Neutrophil (primary cell): ENCODE data around the gene PAX6.

Source experiments
- H3K27ac ChIP-seq: fragments of 200-600 bp; sonication (generic); 2 replicates; pipeline ENCODE4 v1.5.1; 2016; ENCODE audit warnings: mild to moderate bottlenecking, moderate library complexity
- H3K27me3 ChIP-seq: fragments of 200-600 bp; sonication (generic); 2 replicates; pipeline ENCODE4 v1.6.0; 2016; ENCODE audit warnings: mild to moderate bottlenecking
- H3K36me3 ChIP-seq: fragments of 200-600 bp; sonication (generic); 2 replicates; pipeline ENCODE4 v1.5.1; 2017
- H3K4me1 ChIP-seq, 2 experiments: fragments of 200-600 bp in 1 of 2; sonication (generic) in 1 of 2; 1 replicate in 1 of 2; 2 replicates in 1 of 2; pipeline versions ENCODE4 v1.5.1 to v1.6.1; 2013 to 2016; ENCODE audit warnings: low read depth in 1 of 2, low read length in 1 of 2, mild to moderate bottlenecking in 1 of 2, moderate library complexity in 1 of 2; ENCODE audit not compliant: control insufficient read depth in 1 of 2, insufficient read depth in 1 of 2
- H3K4me3 ChIP-seq, 2 experiments: fragments of 200-600 bp in 1 of 2; sonication (generic) in 1 of 2; 1 replicate in 1 of 2; 2 replicates in 1 of 2; pipeline ENCODE4 v1.5.1; 2013 to 2016; ENCODE audit warnings: low read depth in 1 of 2, low read length in 1 of 2, mild to moderate bottlenecking in 1 of 2, moderate library complexity in 1 of 2
- H3K9me3 ChIP-seq: fragments of 200-600 bp; sonication (generic); 2 replicates; pipeline ENCODE4 v1.5.1; 2016
- CTCF ChIP-seq: fragments of 200-600 bp; sonication (generic); IDR thresholded peaks from 2 replicates; pipeline ENCODE4 v1.5.1; 2016; ENCODE audit warnings: antibody characterized with exemption

Gene PAX6

DNA sequence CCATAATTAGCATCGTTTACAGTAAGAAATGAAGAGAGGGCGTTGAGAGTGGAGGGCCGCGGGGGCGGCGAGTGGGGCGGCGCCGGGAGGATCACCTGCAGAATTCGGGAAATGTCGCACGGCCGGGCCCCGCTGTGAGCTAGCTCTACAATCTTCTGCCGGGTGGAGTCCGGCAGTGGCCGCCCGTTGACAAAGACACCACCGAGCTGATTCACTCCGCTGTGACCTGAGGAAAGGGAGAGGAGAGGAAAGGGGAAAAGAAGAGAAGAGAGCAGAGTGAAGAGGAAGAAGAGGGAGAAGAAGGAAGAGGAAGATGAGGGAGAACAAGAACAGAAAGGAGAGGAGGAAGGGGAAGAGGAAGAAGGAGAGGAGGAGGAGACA lies 8.5 kb downstream of the PAX6 start:
- Histone ChIP-seq H3K4me1 (peaks cover 10 to 15% of the 10 kb centered on the region in 2 experiments), H3K4me3 (no peak overlapping the region), H3K27me3 (peaks cover 100% of the 10 kb centered on the region), H3K9me3 (no peaks in the 10 kb centered on the region), H3K27ac (no peak overlapping the region), H3K36me3 (no peaks in the 10 kb centered on the region)
- TF ChIP-seq CTCF: no peak

DNA sequence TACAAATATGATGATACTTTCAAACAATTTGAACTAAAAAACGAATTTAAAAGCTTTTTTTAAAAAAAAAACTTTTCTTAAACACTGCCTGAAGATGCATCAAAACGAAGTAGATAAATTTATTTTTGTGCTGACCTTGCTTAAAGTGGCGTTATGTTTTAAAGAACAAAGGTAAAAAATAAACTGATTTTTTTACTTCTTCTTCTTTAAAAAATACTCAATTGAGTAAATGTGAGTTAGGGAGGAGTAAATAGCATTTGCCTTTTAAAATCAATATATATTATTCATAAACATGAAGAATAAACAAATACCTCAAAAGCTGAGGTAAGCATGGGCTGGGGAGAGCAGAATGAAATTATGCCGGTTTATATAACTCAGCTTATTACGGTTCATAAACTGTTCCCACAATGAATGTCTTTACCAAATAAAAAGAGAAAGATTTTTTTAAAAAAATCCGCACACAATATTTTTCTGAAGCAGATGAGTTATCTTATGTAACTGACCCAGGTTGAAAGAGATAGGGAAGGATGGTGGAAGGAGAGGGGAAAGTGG lies 9.0 kb downstream of the PAX6 start:
- TF ChIP-seq CTCF: no peak
- H3K9me3 ChIP-seq: no peaks in the 10 kb centered on the region
- no peaks in the 10 kb centered on the region for H3K36me3 ChIP-seq
- peaks cover 100% of the 10 kb centered on the region for H3K27me3 ChIP-seq
- no peak overlapping the region for H3K4me3 ChIP-seq
- H3K27ac ChIP-seq: no peak overlapping the region
- peaks cover 10 to 15% of the 10 kb centered on the region in 2 experiments for H3K4me1 ChIP-seq

- Histone ChIP-seq H3K4me3 (no peak overlapping the region), H3K27ac (no peak overlapping the region), H3K9me3 (no peaks in the 10 kb centered on the region), H3K27me3 (peaks cover 100% of the 10 kb centered on the region), H3K4me1 (peaks cover 10 to 15% of the 10 kb centered on the region in 2 experiments), H3K36me3 (no peaks in the 10 kb centered on the region)
- TF ChIP-seq CTCF: no peak
Observed at GRCh38 chr11:31801298-31801702, 9.8 kb downstream of the PAX6 start.

- Histone ChIP-seq H3K4me1 (peaks cover 10 to 15% of the 10 kb centered on the region in 2 experiments), H3K27me3 (peaks cover 100% of the 10 kb centered on the region), H3K27ac (no peak overlapping the region), H3K36me3 (no peaks in the 10 kb centered on the region), H3K9me3 (no peaks in the 10 kb centered on the region), H3K4me3 (no peak overlapping the region)
- no peak for TF ChIP-seq CTCF
Observed at GRCh38 chr11:31800398-31801265, 10.5 kb downstream of the PAX6 start.

DNA sequence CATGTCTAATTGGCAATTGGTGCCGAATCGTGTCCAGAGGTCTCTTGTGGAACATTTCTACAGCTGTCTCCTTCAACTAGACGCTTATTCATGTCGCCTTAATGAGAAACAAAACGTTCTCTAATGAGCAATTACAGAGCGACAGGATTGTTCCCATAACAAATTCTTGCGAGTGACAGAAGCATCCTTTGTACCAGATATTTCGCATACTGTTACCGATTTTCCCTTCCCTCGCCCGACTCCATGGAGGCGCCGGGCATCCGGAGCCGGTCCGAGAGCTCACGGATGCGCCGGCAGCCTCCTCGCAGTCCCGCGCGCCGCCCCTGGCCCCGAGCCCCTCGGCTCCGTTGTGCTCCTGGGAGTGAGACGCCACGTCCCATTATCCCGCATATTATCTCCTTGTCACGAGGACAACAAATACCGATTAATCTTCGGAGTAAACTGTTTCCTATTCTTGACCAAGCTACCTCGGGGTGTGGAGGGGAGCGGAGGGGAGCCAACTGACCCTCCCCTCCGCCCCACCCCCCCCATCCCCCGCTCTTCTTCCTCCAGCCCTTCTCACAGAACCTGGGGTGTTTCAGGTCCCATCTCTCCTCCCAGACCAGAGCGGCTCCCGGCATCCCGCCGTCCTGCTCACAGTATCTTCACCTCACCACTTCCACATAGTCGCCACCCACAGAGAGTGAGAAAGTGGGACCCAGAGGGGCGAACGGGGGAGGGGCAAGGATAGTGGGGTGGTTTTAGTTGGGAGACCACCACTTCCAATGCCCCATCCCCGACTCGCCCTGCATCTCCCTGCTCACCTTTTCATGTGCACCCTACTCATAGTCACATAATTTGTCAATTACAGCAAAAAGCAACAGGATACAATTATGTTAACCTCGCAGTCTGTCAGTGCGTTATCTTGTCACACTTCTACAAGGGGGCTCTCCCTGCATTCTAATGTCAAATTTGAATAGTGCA lies 11.4 kb downstream of the PAX6 start:
- peaks cover 100% of the 10 kb centered on the region for H3K27me3 ChIP-seq
- no peak overlapping the region for H3K27ac ChIP-seq
- H3K4me3 ChIP-seq: no peak overlapping the region
- TF ChIP-seq CTCF: no peak
- H3K4me1 ChIP-seq: peaks cover 6 to 8% of the 10 kb centered on the region in 2 experiments
- H3K9me3 ChIP-seq: no peaks in the 10 kb centered on the region
- H3K36me3 ChIP-seq: no peaks in the 10 kb centered on the region
